ENCODE measurements around the gene MSN. TPM values are rescaled to one million over a fixed set of nuclear protein-coding genes. Genes with fewer than 3 reads are reported as not detected.
"Not testable (repeated sequence)": the region's sequence is repeated elsewhere in the genome, so short reads cannot be mapped to it uniquely, and the experiment has no call there.

The MSN gene
- total and polyA plus RNA-seq, 9 donors: 96.6 to 168 (median 129) TPM

DNA sequence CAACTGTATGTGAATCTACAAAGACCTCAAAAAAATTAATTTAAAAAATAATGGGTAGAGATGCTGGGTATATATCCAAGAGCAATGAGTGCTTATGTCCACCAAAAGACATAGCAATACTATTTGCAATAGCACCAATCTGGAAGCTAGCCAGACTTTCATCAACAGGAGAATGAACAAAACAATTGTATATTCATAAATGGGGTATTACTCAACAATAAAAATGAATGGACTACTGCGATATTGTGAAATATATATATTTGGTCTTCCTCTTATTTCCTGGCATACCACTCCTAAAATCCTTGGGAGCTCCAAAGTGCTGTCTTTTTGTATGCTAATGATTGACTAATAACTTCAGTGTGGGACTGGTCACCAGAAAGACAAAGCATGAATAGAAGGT, 77.5 kb downstream of the MSN start:
- Histone ChIP-seq H3K27ac (ENCODE audit: low read length) (no peak overlapping the region), H3K4me1 (ENCODE audit: control insufficient read depth, insufficient read depth, low read length) (no peaks in the 10 kb centered on the region), H3K27me3 (ENCODE audit: control insufficient read depth, insufficient read depth, low read length) (no peaks in the 10 kb centered on the region), H3K36me3 (ENCODE audit: control insufficient read depth, insufficient read depth, low read length) (peaks cover 11% of the 10 kb centered on the region), H3K9me3 (replicated peaks; ENCODE audit: control insufficient read depth, low read depth, low read length) (no peaks in the 10 kb centered on the region), H3K4me3 (ENCODE audit: low read length) (no peak overlapping the region)
- DNase-seq: no peak
- WGBS (ENCODE audit: insufficient coverage): no CpG with 5 or more reads among the region's 1 CpG

- Histone ChIP-seq H3K9me3 (replicated peaks; ENCODE audit: control insufficient read depth, low read depth, low read length) (no peaks in the 10 kb centered on the region), H3K27me3 (ENCODE audit: control insufficient read depth, insufficient read depth, low read length) (no peaks in the 10 kb centered on the region), H3K36me3 (ENCODE audit: control insufficient read depth, insufficient read depth, low read length) (peaks cover 8% of the 10 kb centered on the region), H3K27ac (ENCODE audit: low read length) (no peak overlapping the region), H3K4me3 (ENCODE audit: low read length) (no peak overlapping the region), H3K4me1 (ENCODE audit: control insufficient read depth, insufficient read depth, low read length) (no peaks in the 10 kb centered on the region)
- no peak for DNase-seq
- WGBS (ENCODE audit: insufficient coverage): 50% methylated on average over 1 of the region's 6 CpGs
Measured at GRCh38 chrX:65745427-65745826, 78.0 kb downstream of the MSN start.

DNA sequence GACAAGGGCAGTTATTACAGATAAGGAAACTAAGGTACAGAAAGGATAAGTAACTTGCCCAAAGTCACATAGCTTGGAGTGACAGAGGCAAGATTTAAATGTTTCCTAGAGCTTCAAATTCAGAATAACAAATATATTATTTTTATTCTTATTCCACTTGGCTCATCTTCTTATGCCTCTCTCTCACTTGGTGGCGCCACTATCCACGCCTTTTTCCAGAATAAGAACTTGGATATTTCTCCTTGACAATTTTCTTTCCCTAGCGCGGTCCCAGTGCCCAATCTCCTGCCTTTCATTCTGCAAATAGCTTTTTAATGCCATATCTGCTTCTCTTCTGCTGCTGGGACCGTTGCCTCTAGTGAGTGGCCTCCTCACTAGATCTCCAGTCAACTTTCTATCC, 78.5 kb downstream of the MSN start:
- Histone ChIP-seq H3K36me3 (ENCODE audit: control insufficient read depth, insufficient read depth, low read length) (peaks cover 3% of the 10 kb centered on the region), H3K4me1 (ENCODE audit: control insufficient read depth, insufficient read depth, low read length) (no peaks in the 10 kb centered on the region), H3K9me3 (replicated peaks; ENCODE audit: control insufficient read depth, low read depth, low read length) (no peaks in the 10 kb centered on the region), H3K27me3 (ENCODE audit: control insufficient read depth, insufficient read depth, low read length) (no peaks in the 10 kb centered on the region), H3K27ac (ENCODE audit: low read length) (no peak overlapping the region), H3K4me3 (ENCODE audit: low read length) (no peak overlapping the region)
- DNase-seq: no peak
- 41% methylated on average over 3 of the region's 5 CpGs for WGBS (ENCODE audit: insufficient coverage)

GRCh38 chrX:65750674-65751469, 83.4 kb downstream of the MSN start:
- 75% methylated on average over 5 of the region's 6 CpGs for WGBS (ENCODE audit: insufficient coverage)
- no peaks in the 10 kb centered on the region for H3K36me3 ChIP-seq (ENCODE audit: control insufficient read depth, insufficient read depth, low read length)
- H3K4me3 ChIP-seq (ENCODE audit: low read length): no peak overlapping the region
- no peak overlapping the region for H3K27ac ChIP-seq (ENCODE audit: low read length)
- no peak for DNase-seq
- H3K9me3 ChIP-seq (replicated peaks; ENCODE audit: control insufficient read depth, low read depth, low read length): peaks cover 2% of the 10 kb centered on the region
- no peaks in the 10 kb centered on the region for H3K4me1 ChIP-seq (ENCODE audit: control insufficient read depth, insufficient read depth, low read length)
- H3K27me3 ChIP-seq (ENCODE audit: control insufficient read depth, insufficient read depth, low read length): no peaks in the 10 kb centered on the region

- no peak for DNase-seq
- no peaks in the 10 kb centered on the region for H3K4me1 ChIP-seq (ENCODE audit: control insufficient read depth, insufficient read depth, low read length)
- H3K9me3 ChIP-seq (replicated peaks; ENCODE audit: control insufficient read depth, low read depth, low read length): peaks cover 2% of the 10 kb centered on the region
- H3K27ac ChIP-seq (ENCODE audit: low read length): no peak overlapping the region
- no peaks in the 10 kb centered on the region for H3K27me3 ChIP-seq (ENCODE audit: control insufficient read depth, insufficient read depth, low read length)
- WGBS (ENCODE audit: insufficient coverage): 83% methylated on average over 1 of the region's 2 CpGs
- no peaks in the 10 kb centered on the region for H3K36me3 ChIP-seq (ENCODE audit: control insufficient read depth, insufficient read depth, low read length)
- no peak overlapping the region for H3K4me3 ChIP-seq (ENCODE audit: low read length)
Measured at GRCh38 chrX:65751519-65751918, 84.1 kb downstream of the MSN start.

- Histone ChIP-seq H3K27me3 (ENCODE audit: control insufficient read depth, insufficient read depth, low read length) (no peaks in the 10 kb centered on the region), H3K27ac (ENCODE audit: low read length) (no peak overlapping the region), H3K9me3 (replicated peaks; ENCODE audit: control insufficient read depth, low read depth, low read length) (peaks cover 2% of the 10 kb centered on the region), H3K4me1 (ENCODE audit: control insufficient read depth, insufficient read depth, low read length) (no peaks in the 10 kb centered on the region), H3K36me3 (ENCODE audit: control insufficient read depth, insufficient read depth, low read length) (no peaks in the 10 kb centered on the region), H3K4me3 (ENCODE audit: low read length) (no peak overlapping the region)
- WGBS (ENCODE audit: insufficient coverage): 50% methylated on average over 2 of the region's 3 CpGs
- no peak for DNase-seq
Measured at GRCh38 chrX:65752294-65752693, 84.8 kb downstream of the MSN start.

DNA sequence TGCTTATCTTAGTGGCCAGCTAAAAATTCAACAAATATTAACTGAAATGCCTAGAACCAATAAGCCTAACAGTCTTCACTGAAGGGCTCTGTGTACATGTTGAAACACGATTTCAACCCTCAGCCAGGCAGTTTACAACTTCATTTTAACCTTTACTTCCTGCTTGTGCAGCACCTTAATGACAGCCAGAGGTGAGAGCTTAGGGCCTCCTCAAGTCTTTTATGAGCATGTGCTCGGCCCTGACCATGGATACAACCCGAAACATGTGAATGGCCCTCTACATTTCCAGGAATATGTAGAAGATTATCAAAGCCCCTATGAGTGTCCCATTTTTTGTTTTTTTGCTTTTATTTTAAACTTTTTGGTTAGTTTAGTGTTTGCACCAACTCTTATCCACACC, 88.3 kb downstream of the MSN start:
- Histone ChIP-seq H3K4me3 (ENCODE audit: low read length) (no peak overlapping the region), H3K27me3 (ENCODE audit: control insufficient read depth, insufficient read depth, low read length) (no peaks in the 10 kb centered on the region), H3K36me3 (ENCODE audit: control insufficient read depth, insufficient read depth, low read length) (no peaks in the 10 kb centered on the region), H3K27ac (ENCODE audit: low read length) (no peak overlapping the region), H3K9me3 (replicated peaks; ENCODE audit: control insufficient read depth, low read depth, low read length) (peaks cover 2% of the 10 kb centered on the region), H3K4me1 (ENCODE audit: control insufficient read depth, insufficient read depth, low read length) (no peaks in the 10 kb centered on the region)
- no peak for DNase-seq
- WGBS (ENCODE audit: insufficient coverage): 16% methylated on average over 2 of the region's 3 CpGs

DNA sequence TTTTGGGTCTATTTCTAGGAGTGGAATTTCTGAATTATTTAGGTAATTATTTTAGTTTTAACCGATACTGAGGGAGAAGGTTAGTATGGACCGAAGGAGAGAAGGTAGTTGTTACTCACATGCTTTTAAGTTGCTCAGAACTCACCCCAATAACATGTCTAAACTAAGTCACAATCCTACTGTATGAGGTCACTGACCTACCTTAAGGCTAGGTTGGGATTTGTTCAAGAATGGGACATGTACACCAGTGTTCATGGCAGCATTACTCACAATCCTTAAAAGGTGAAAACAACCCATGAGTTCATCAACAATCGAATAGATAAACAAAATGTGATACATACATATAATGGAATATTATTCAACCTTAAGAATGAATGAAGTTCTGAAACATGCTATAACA, 90.5 kb downstream of the MSN start:
- Histone ChIP-seq H3K27ac (ENCODE audit: low read length) (no peak overlapping the region), H3K4me1 (ENCODE audit: control insufficient read depth, insufficient read depth, low read length) (no peaks in the 10 kb centered on the region), H3K27me3 (ENCODE audit: control insufficient read depth, insufficient read depth, low read length) (no peaks in the 10 kb centered on the region), H3K36me3 (ENCODE audit: control insufficient read depth, insufficient read depth, low read length) (no peaks in the 10 kb centered on the region), H3K9me3 (replicated peaks; ENCODE audit: control insufficient read depth, low read depth, low read length) (no peaks in the 10 kb centered on the region), H3K4me3 (ENCODE audit: low read length) (no peak overlapping the region)
- WGBS (ENCODE audit: insufficient coverage): no CpG with 5 or more reads among the region's 3 CpGs
- DNase-seq: no peak

- WGBS (ENCODE audit: insufficient coverage): no CpG with 5 or more reads among the region's 1 CpG
- DNase-seq: no peak
- Histone ChIP-seq H3K27me3 (ENCODE audit: control insufficient read depth, insufficient read depth, low read length) (no peaks in the 10 kb centered on the region), H3K27ac (ENCODE audit: low read length) (no peak overlapping the region), H3K9me3 (replicated peaks; ENCODE audit: control insufficient read depth, low read depth, low read length) (no peaks in the 10 kb centered on the region), H3K4me3 (ENCODE audit: low read length) (no peak overlapping the region), H3K4me1 (ENCODE audit: control insufficient read depth, insufficient read depth, low read length) (no peaks in the 10 kb centered on the region), H3K36me3 (ENCODE audit: control insufficient read depth, insufficient read depth, low read length) (no peaks in the 10 kb centered on the region)
Measured at GRCh38 chrX:65758505-65758904, 91.1 kb downstream of the MSN start.

- no CpG with 5 or more reads among the region's 1 CpG for WGBS (ENCODE audit: insufficient coverage)
- H3K9me3 ChIP-seq (replicated peaks; ENCODE audit: control insufficient read depth, low read depth, low read length); H3K27me3 ChIP-seq (ENCODE audit: control insufficient read depth, insufficient read depth, low read length); H3K4me3 ChIP-seq (ENCODE audit: low read length); H3K4me1 ChIP-seq (ENCODE audit: control insufficient read depth, insufficient read depth, low read length); DNase-seq; H3K36me3 ChIP-seq (ENCODE audit: control insufficient read depth, insufficient read depth, low read length); H3K27ac ChIP-seq (ENCODE audit: low read length): not testable (repeated sequence)
Measured at GRCh38 chrX:65759525-65759924, 92.1 kb downstream of the MSN start.
